Measurements from ENCODE around the gene MRPL18. TPM values are rescaled to one million over a fixed set of nuclear protein-coding genes. Genes with fewer than 3 reads are reported as not detected.

The MRPL18 gene
- total RNA-seq, 1 experiment from 2014 or later, result 95.2 TPM

DNA sequence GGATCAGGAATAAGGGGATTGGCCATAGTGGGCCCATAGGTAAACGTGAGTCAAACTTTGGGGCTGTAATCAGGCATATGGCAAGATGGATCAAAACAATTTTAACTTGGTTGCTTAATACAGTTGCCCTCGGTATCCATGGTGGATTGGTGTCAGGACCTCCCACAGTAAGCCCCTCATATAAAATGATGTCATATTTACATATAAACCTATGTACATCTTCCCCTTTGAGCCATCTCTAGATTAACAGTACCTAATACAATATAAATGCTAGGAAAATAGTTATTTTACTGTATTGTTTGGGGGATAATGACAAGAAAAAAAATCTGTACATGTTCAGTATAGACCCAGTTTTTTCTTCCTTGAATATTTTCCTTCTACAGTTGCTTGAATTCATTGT is 35.9 kb upstream of the MRPL18 start (continued):
- TF ChIP-seq STAT6 (CRISPR knock-in tag; conservative IDR thresholded peaks at IDR 0.05; ENCODE audit: low read depth), result no peak

DNA sequence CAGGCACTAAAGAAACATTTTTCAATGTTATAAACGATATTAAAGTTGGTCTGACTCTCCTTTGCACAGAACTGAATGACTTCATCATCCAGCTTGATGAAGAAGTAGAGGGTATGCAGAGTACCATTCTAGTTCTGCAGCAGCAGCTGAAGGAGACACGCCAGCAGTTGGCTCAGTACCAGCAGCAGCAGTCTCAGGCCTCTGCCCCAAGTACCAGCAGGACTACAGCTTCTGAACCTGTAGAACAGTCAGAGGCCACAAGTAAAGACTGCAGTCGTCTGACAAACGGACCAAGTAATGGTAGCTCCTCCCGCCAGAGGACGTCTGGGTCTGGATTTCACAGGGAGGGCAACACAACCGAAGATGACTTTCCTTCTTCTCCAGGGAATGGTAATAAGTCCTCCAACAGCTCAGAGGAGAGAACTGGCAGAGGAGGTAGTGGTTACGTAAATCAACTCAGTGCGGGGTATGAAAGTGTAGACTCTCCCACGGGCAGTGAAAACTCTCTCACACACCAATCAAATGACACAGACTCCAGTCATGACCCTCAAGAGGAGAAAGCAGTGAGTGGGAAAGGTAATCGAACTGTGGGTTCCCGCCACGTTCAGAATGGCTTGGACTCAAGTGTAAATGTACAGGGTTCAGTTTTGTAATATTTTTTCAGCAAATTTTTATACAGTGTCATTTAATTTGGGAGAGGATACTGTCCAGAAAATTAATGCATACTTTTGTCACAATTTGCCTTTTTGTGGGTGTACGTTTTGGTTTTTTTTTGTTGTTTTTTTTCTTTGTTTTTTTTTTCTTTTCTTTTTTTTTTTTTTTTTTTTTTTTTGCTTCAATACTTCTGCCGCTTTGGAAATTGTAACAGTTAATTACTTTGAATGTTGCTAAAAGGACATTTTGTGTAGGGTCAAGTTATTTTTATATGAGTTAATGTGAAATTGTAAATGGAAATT is 35.0 kb upstream of the MRPL18 start:
- H3K4me1 Mint-ChIP-seq, result peaks cover 12% of the 10 kb centered on the region
- no peaks in the 10 kb centered on the region for H3K27me3 Mint-ChIP-seq (ENCODE audit: low read depth)
- TF ChIP-seq ZNF121 (CRISPR knock-in tag; IDR thresholded peaks at IDR 0.05), result no peak
- TF ChIP-seq GTF2I (CRISPR knock-in tag; conservative IDR thresholded peaks at IDR 0.05), result no peak
- TF ChIP-seq GRHL2 (CRISPR knock-in tag; IDR thresholded peaks at IDR 0.05; ENCODE audit: insufficient replicate concordance, severe bottlenecking), result no peak
- TF ChIP-seq HMGA2 (CRISPR knock-in tag; IDR thresholded peaks at IDR 0.05), result no peak
- no peak for TF ChIP-seq ZNF232 (CRISPR knock-in tag; IDR thresholded peaks at IDR 0.05)
- TF ChIP-seq, protein P1, sequence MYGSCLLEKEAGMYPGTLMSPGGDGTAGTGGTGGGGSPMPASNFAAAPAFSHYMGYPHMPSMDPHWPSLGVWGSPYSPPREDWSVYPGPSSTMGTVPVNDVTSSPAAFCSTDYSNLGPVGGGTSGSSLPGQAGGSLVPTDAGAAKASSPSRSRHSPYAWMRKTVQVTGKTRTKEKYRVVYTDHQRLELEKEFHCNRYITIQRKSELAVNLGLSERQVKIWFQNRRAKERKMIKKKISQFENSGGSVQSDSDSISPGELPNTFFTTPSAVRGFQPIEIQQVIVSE (CRISPR knock-in tag; IDR thresholded peaks at IDR 0.05; ENCODE audit: borderline replicate concordance), result no peak
- TF ChIP-seq EMX1 (CRISPR knock-in tag; IDR thresholded peaks at IDR 0.05), result no peak
- TF ChIP-seq, protein P2, sequence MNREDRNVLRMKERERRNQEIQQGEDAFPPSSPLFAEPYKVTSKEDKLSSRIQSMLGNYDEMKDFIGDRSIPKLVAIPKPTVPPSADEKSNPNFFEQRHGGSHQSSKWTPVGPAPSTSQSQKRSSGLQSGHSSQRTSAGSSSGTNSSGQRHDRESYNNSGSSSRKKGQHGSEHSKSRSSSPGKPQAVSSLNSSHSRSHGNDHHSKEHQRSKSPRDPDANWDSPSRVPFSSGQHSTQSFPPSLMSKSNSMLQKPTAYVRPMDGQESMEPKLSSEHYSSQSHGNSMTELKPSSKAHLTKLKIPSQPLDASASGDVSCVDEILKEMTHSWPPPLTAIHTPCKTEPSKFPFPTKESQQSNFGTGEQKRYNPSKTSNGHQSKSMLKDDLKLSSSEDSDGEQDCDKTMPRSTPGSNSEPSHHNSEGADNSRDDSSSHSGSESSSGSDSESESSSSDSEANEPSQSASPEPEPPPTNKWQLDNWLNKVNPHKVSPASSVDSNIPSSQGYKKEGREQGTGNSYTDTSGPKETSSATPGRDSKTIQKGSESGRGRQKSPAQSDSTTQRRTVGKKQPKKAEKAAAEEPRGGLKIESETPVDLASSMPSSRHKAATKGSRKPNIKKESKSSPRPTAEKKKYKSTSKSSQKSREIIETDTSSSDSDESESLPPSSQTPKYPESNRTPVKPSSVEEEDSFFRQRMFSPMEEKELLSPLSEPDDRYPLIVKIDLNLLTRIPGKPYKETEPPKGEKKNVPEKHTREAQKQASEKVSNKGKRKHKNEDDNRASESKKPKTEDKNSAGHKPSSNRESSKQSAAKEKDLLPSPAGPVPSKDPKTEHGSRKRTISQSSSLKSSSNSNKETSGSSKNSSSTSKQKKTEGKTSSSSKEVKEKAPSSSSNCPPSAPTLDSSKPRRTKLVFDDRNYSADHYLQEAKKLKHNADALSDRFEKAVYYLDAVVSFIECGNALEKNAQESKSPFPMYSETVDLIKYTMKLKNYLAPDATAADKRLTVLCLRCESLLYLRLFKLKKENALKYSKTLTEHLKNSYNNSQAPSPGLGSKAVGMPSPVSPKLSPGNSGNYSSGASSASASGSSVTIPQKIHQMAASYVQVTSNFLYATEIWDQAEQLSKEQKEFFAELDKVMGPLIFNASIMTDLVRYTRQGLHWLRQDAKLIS (CRISPR knock-in tag; IDR thresholded peaks at IDR 0.05; ENCODE audit: borderline replicate concordance), result no peak
- TF ChIP-seq USF1 (CRISPR knock-in tag; IDR thresholded peaks at IDR 0.05), result no peak
- no peak for TF ChIP-seq OVOL2 (CRISPR knock-in tag; IDR thresholded peaks at IDR 0.05; ENCODE audit: borderline replicate concordance)
- no peak for TF ChIP-seq AR (CRISPR knock-in tag; IDR thresholded peaks at IDR 0.05)
- TF ChIP-seq, protein P3, sequence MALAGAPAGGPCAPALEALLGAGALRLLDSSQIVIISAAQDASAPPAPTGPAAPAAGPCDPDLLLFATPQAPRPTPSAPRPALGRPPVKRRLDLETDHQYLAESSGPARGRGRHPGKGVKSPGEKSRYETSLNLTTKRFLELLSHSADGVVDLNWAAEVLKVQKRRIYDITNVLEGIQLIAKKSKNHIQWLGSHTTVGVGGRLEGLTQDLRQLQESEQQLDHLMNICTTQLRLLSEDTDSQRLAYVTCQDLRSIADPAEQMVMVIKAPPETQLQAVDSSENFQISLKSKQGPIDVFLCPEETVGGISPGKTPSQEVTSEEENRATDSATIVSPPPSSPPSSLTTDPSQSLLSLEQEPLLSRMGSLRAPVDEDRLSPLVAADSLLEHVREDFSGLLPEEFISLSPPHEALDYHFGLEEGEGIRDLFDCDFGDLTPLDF (CRISPR knock-in tag; IDR thresholded peaks at IDR 0.05), result no peak
- no peak for TF ChIP-seq SP1 (CRISPR knock-in tag; conservative IDR thresholded peaks at IDR 0.05)
- TF ChIP-seq ZBTB21 (CRISPR knock-in tag; IDR thresholded peaks at IDR 0.05; ENCODE audit: borderline replicate concordance), result no peak
- TF ChIP-seq MLX (CRISPR knock-in tag; IDR thresholded peaks at IDR 0.05), result no peak
- peak overlapping the region; percentile 67 for H3K27ac Mint-ChIP-seq
- no peak overlapping the region for H3K4me3 Mint-ChIP-seq
- peaks cover 72% of the 10 kb centered on the region for H3K36me3 Mint-ChIP-seq
- ChIA-PET POLR2A (no interaction called here), CTCF (no interaction called here)
- DNase-seq (ENCODE audit: low spot score), result no peak
- no peaks in the 10 kb centered on the region for H3K9me3 Mint-ChIP-seq
- ATAC-seq, result peak; percentile 19
